G401 (cell line): ENCODE data around the gene GINS3. TPM values are rescaled to one million over a fixed set of nuclear protein-coding genes. Genes with fewer than 3 reads are reported as not detected.
A peak's percentile ranks its signal among the peaks of the same experiment; 100 is the strongest.

Source experiments
- DNase-seq: peaks from one replicate; pipeline ENCODE4 v3.0.0-alpha.2; 2015; ENCODE audit warnings: low spot score
- in situ Hi-C: cut with HindIII; loops from 2 replicates; pipeline ENCODE4 v1.10.0; 2016; ENCODE audit warnings: low sequenced_read_pairs, mixed read lengths
- total RNA-seq: library from RNA; depleted of rRNA; stranded (reverse); fragments of >200 nt; shearing (Covaris generic); gene quantifications from 2 replicates; pipeline ENCODE4 v1.2.3, GENCODE V29; 2014

Gene GINS3
- total RNA-seq, 1 experiment from 2014 or later, result 9.9 TPM

DNA sequence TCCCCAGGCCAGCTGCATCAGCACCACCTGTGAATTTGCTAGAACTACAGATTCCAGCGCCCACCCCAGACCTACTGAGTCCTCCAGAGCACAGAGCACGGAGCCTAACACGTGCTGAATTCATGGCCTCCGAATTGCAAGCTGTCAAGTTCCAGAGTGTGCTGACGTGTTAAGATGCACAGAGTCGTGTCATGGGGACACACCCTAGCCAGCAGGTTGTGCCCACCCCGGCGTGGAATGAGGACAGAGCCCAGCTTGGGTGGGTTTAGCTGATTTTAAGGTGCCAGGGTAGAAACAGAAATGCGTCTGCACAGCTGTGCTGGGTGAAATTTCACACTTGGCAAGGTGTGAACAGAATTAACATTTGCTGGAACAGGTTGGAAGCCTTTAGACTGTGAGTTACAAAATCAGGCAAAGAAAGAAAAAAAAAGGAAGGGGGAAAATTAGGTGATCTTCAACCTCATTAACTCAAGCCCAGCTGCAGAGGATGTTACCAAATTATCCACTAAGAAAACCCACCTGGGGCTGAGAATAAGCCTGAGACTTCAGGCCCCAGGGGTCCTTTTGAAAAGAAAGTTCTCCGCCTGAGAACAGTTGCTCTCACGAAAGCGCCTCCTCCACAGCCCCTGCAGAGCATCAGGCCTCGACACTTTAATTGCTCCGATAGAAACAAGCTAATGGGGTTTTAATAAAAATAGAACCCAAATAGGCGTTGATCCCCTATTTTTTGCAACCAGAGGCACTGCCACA is 27.1 kb downstream of the GINS3 start:
- in situ Hi-C loops, result no loop called here
- DNase-seq, result no peak

DNA sequence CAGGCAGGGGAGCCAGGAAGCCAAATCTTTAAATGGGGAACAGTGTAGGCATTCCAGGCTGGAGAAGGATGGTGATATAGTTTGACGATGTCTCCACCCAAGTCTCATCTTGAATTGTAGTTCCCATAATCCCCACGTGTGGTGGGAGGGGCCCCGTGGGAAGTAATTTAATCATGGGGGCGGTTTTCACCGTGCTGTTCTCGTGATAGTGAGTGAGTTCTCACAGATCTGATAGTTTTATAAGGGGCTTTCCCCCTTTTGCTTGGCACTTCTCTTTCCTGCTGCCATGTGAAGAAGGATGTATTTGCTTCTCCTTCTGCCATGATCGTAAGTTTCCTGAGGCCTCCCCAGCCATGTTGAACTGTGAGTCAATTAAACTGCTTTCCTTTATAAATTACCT is 28.8 kb downstream of the GINS3 start:
- in situ Hi-C loops, result no loop called here

DNA sequence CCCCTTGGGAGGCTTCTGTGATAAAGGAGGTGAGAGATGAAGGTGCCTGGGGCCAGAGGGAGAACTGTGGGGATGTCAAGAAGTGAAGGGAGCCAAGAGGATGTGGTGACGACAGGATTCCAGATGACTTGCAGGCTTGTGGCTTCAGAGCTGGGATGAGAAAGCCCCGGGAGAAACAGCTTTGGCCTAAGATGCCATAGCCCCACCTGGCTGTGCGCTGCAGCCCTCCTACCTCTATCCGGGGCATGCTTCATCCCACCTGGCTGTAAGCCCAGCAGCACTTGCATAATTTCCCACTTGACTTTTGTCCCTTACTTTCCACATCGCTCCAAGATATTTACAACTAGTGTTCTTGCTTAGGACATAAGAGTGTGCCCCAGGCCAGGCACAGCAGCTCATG is 29.3 kb downstream of the GINS3 start:
- DNase-seq, result peak; percentile 54
- in situ Hi-C loops, result no loop called here

More for the DNA sequence above, 28.8 kb downstream of the GINS3 start:
- DNase-seq, result no peak

DNA sequence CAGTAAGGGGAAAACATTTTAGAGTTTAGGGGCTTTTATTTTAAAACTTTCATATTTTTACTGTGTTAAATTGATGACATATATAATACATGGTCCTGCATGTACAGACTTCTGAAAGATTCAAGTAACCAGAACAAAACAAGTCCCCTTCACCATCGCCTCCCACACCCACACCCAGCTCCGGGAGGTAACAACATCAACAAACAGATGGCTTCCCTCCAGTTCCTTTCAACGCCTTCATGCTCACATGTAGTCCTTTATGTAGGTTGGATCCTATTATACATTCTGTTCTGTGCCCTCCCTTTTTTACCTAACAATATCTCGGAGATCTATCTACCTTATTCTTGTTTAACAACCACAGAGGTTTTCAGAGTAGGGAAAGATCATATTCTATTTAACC is 30.5 kb downstream of the GINS3 start:
- DNase-seq, result no peak
- in situ Hi-C loops, result no loop called here

DNA sequence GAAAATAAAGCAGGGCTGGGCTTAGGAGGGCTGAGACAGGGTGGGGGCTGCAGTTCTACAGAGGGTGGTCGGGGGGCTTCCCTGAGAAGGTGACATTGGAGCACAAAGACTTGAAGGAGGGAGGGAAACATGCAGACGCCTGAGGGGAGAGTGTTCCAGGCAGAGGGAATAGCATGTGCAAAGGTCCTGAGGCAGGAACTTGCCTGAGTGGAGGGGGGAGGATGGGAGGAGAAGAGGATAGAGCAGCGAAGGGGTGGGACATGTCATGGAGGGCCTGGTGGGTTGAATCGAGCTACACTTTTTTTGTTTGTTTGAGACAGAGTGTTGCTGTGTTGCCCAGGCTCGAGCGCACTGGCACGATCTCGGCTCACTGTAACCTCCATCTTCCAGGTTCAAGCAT is 33.0 kb downstream of the GINS3 start:
- in situ Hi-C loops, result no loop called here
- no peak for DNase-seq

DNA sequence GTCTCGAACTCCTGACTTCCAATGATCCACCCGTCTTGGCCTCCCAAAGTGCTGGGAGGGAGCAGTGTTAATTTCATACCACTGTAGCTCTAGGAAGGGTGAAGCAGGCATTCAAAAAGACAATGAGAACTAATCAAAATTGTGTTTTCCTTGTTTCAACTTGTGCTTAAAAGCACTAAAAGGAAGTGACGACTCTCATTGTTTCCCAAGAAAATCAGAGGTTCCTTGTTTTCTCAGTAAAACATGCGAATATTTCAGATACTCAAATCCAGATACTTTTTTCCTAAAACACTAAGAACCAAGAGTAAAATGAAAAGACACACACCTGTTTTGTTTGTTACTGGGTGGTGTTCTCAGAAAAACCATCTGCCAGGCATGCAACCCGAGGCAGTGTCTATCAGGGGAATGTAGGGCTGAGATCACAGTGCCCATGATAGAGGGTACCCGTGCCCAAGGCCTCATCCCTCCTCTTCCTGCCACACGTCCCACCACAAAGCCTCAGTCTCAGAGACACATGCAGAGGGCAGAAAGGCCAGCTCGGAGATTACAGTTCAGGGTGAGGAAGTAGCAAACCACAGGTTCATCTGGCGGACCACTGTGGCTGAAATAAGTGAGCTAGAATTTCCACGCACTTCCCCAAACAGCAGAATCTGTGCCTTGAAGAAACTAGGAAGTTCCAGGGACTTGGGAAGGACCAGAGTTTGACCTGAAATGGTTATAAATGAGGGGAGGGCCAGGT is 33.7 kb downstream of the GINS3 start:
- in situ Hi-C loops, result no loop called here
- DNase-seq, result no peak

DNA sequence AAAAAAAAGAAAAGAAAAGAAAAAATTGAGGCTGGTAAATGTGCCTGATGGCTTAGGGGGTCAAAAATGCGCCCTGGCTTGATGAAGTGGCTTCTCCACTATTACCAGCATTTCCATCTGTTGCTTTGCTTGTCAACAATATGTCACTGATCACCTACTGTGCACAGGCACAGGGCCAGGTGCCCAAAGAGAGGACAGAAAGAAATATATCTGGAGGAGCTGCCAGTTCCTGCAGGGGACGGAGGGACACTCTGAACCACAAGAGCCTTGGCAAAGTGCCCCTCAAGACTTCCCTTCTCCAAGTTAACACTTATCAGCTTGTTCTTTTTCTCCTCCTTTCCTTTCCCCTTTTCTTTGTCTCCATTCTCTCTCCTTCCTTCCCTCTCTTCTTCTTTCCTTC is 34.7 kb downstream of the GINS3 start:
- peak; percentile 99 for DNase-seq
- in situ Hi-C loops, result no loop called here

DNA sequence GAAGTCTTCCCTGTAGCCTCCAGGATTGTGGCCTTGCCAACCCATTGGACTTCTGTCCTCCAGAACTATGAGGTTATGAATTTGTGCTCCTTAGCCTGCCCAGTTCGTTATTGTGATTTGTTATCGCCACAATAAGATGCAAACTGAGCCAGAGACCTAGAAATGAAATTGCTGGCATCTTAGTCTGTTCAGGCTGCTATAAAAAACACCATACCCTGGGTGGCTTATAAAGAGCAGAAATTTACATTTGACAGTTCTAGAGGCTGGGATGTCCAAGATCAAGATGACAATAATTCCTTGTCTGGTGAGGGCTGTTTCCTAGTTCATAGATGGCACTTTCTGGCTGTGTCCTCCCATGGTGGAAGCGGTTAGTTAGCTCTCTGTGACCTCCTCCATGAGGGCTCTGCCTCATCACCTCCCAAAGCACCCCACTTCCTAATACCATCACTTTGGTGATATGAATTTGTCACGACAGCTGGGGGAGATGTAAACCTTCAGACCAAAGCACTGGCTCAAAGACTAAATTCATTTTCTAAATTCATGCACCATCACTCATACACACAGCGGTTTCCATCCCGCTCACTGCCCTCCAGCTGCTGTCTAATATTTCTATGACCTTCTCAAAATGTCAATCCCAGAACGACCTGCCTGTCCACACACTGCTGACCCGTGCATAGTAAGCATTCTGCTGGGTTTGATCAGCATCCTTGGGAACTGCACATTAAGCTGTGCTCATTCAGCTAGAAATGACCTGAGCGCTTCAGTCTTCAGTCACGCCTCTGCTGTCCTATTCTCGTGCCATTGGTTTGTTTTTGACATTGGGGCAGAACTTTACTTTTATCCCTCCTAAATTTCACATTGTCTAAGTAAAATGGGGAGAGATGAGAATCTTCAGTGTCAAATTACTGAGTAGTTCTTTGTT is 36.6 kb downstream of the GINS3 start:
- peak; percentile 63 for DNase-seq
- in situ Hi-C loops, result no loop called here

DNA sequence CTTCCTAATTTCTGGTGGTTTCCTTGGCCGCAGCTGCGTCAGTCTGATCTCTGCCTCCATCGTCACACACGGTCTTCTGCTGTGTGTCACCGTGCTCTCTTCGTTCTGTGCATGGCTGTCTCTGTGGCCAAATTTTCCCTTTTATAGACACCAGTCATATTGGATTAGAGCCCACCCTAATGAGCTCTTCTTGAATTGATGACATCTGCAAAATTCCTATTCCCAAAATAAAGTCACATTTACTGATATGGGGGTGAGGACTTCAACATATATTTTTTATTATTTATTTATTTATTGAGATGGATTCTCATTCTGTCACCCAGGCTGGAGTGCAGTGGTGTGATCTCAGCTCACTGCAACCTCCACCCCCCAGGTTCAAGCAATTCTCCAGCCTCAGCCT is 38.4 kb downstream of the GINS3 start:
- in situ Hi-C loops, result no loop called here
- DNase-seq, result no peak

DNA sequence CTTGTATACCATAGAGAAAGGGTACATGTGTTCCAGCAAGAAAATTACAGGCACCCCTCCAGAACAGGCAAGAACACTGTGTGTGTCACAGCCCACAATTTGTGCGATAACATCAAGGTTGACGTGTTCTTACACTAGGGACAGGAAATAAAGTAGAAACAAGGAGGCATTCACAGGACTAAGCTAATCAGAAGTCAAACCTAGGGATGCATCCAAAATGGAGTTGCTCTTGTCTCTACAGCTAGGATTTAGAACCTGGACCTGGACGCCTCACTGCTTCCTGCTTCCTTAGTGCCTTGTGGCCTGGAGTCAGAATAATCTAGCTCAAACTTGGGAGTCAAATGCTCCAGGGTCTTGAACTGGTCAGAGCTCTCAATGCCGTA is 41.3 kb downstream of the GINS3 start:
- no peak for DNase-seq
- in situ Hi-C loops, result no loop called here

DNA sequence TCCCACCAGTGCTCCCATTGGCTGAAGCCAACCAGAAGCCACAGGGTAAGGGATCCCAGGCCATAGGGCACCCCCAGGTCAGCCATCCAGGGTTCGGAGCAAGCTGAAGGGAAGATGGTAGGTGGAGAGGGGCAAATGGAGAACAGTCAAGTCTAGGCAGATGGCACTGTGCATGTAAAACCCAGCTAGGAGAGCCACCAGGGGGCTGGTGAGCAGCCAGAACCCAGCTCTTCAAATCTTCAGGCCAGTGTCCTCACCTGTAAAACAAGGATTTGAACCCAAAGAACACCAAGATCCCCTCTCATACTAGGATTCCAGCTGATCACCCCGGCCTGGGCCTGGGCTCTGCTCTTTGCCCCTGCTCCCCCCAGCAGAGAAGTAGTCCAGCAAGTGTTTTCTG is 43.5 kb downstream of the GINS3 start:
- in situ Hi-C loops, result no loop called here
- DNase-seq, result no peak

DNA sequence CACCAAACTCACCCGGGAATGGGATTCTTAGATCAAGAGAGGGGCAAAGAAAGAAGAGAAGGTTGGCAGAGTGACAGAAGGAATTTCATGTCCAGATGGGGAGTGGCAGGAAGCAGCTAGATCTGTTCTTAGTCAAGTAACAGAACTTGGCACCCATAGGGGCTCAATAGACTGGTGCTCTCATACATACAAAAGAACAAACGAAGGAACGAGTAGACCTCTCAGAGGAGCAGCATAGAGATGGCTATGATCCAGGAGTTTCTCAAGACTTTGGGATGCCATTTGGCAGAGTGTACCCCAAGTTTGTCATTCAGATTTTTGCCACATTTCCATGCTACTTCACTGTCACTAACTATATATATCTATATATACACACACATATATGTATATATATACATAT is 47.9 kb downstream of the GINS3 start:
- no peak for DNase-seq

DNA sequence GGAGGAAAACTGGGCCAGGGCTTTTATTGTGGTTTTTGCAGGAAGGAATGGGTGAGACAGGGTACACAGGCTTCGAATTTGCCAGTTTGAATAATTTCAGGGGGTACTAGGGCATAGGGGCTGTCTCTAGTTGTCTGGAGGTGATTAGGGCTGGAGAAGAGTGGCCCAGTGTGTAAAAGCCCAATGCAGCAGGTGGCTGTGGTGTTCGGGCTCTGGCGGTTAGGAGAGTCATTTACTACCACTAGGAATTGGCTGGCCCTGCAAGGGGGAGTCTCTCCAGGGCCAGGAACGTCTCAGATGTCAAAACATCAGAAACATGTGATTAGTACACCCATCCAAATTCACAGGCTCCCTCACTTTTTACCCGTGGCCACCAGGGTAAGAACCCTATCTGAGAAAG is 50.3 kb downstream of the GINS3 start:
- DNase-seq, result no peak
- in situ Hi-C loops, result no loop called here

More for the DNA sequence above, 47.9 kb downstream of the GINS3 start:
- in situ Hi-C loops, result no loop called here

DNA sequence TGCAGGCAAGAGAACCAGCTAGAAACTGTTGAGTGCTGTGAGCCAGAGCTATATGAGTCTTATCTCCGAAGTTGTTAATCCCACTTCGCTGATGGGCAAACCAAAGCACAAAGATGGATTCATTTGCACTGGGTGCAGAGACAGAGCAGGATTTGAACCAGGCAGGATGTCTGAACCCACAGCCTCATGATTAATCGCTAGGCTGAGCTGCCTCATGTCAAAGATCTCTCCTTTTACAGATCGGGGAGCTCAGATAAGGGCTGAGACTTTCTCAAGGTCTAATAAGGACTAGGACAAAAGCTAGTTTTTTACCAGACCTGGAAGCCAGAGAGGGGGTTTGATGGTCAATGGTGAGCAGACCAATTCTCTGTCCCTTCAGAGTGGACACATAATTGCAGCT is 51.5 kb downstream of the GINS3 start:
- no peak for DNase-seq
- in situ Hi-C loops, result no loop called here

DNA sequence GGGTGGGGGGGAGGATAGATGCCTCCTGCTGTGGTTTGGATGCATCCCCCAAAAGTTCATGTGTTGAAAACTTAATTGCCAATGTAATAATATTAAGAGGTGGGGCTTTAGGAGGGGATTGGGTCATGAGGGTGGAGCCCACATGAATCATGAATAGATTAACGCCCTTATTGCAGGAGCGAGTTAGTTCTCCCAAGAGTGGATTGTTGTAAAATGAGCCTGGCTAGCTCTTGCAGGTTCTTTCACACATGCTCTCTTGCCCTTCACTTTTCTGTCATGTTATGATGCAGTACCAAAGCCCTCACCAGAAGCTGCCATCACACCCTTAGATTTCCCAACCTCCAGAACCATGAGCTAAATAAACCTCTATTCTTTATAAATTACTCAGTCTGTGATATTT is 52.0 kb downstream of the GINS3 start:
- in situ Hi-C loops, result no loop called here
- DNase-seq, result no peak

DNA sequence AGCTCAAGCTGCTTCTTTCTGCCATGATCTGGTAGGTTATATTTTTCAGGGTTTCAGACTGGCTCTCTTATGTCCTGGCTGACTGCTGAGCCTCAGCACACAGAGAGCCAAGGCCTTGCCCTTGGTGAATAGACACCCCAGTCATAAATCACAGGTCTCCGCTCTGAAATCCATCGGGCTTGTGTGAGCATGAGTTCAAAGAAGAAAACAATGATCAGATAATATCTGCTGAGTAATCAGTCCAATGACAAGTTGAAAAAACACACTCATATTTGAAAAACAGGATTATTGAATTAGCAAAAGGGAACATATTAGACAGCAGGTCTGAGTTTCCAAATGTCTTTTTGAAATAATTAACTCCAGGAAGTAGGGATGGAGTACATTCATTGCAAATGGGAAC is 56.6 kb downstream of the GINS3 start:
- in situ Hi-C loops, result no loop called here
- peak; percentile 11 for DNase-seq

DNA sequence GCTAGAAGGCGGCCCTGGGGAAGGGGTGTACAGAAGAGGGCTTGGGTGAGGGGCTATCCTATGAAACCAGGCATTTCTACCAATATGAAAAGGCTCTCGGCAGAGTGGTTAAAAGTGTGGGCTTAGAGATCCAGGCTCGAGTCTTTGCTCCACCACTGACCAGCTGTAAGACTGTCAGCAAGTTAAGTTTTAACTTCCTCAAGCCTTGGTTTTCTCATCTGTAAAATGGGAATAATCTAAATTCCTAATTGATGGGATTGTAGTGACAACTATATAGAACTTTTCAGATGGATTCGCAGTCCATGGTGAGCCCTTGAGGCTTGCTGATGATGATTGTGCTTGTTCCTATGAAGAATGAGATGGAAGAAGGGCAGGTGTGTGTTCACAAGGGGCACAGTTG is 57.0 kb downstream of the GINS3 start:
- in situ Hi-C loops, result no loop called here
- DNase-seq, result no peak

DNA sequence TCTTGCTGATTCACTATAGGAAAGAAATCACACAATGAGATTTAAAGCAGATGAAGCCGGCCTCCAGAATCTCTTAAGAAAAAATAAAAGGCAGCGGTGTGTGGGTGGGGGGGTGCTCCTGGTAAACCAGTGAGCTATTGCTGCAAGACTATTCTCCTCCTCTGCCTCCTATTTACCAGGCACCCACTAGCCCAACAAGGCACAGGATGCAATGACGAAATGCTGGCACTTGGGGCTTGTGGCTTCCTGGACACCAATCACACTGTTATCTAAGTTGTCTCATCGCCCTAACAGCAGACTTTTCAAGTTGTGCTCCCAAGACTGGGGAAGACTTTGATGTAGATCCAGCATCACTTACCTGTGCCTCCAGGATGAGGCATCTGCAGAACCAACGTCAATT is 57.5 kb downstream of the GINS3 start:
- no peak for DNase-seq
- in situ Hi-C loops, result no loop called here

DNA sequence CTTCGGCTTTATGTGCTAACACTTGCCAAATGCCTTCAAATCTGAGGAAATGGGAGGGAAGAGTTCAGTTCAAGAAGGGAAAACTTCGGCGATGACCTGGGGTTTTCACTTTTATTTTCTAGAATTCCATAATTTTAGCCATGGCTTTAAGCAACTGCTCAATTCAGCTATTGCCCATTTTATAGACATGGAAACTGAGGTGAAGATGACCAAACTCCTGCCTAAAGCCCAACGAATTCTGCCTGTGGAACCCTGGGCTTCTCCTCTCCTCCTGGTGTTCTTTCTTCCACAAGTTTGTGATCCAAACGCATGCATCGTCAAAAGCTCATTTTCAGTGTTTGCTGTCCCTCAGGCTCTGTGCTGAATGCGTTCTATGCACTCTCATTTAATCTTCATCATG is 58.3 kb downstream of the GINS3 start:
- no peak for DNase-seq
- in situ Hi-C loops, result no loop called here

DNA sequence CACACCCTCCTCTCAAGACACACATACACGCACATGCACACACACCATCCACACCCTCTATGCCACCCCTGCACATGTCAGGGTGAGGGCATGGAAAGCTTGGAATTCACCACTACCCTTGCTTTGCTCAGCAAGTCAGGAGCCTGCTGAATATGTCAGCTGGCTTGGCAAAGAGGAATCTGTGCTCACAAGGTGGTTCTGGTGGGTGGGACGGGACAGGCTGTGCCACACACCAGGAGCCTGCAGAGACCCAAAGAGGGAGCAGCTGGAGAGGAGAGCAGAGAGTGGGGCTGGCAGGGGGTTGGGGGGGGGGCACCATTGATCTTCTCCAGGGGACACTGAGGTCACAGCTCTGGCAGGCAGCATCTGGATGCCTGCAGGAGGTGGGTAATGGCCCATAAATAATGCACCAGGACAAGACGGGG is 59.0 kb downstream of the GINS3 start:
- in situ Hi-C loops, result no loop called here
- DNase-seq, result no peak
